ENCODE measurements around the gene DAAM1.

Gene DAAM1

DNA sequence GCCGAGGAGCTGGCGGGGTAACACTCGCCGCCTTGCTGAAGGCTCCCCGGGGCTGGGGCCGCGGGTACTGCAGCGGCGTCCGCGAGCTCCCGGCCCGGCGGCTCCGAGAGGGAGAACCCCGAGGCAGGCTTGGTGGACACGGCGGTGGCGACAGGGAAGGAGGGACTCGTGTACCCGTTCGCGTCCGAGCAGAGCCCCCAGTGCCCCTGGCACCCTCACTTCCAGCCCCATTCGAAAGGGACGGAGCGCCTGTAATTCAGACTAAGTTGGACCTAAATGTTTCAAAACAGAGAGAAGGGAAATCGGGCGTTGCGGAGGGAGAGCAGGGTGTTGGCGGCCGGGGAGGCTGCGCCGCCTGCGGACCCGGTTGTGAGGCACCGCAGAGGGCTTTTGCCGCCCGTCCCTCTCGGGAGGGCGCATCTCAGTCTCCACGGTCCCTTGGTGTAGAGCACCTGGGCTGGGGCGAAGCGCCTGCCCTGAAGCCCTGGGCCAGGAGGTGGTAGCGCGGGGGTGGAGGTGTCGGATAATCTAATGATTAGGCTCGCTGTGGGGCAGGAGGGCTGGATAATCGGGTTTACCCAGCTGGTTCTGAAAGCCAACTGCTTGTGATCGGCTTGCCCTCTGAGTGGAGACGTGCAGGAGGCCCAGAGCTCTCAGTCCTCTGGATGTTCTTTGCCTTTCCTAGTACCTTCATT, 771 bp downstream of the DAAM1 start:
- ChIA-PET POLR2A (interaction anchor here (0.6 to 1.2 kb wide), 2 partner anchors 24 to 240 kb away, joined by 3 to 5 read pairs; no protein-coding TSS in a partner anchor), CTCF (interaction anchor here (0.7 to 2.8 kb wide), 8 partner anchors 14 to 254 kb away, joined by 3 to 11 read pairs (median 6); no protein-coding TSS in a partner anchor)
- no peak for DNase-seq (ENCODE audit: low read depth, low spot score)
- peak overlapping the region; percentile 94 for H3K4me3 ChIP-seq (ENCODE audit: low read depth, low read length)
- TF ChIP-seq, protein P1, sequence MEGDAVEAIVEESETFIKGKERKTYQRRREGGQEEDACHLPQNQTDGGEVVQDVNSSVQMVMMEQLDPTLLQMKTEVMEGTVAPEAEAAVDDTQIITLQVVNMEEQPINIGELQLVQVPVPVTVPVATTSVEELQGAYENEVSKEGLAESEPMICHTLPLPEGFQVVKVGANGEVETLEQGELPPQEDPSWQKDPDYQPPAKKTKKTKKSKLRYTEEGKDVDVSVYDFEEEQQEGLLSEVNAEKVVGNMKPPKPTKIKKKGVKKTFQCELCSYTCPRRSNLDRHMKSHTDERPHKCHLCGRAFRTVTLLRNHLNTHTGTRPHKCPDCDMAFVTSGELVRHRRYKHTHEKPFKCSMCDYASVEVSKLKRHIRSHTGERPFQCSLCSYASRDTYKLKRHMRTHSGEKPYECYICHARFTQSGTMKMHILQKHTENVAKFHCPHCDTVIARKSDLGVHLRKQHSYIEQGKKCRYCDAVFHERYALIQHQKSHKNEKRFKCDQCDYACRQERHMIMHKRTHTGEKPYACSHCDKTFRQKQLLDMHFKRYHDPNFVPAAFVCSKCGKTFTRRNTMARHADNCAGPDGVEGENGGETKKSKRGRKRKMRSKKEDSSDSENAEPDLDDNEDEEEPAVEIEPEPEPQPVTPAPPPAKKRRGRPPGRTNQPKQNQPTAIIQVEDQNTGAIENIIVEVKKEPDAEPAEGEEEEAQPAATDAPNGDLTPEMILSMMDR (IDR thresholded peaks at IDR 0.05; ENCODE audit: insufficient read depth, low read length, missing control alignments) = no peak

DNA sequence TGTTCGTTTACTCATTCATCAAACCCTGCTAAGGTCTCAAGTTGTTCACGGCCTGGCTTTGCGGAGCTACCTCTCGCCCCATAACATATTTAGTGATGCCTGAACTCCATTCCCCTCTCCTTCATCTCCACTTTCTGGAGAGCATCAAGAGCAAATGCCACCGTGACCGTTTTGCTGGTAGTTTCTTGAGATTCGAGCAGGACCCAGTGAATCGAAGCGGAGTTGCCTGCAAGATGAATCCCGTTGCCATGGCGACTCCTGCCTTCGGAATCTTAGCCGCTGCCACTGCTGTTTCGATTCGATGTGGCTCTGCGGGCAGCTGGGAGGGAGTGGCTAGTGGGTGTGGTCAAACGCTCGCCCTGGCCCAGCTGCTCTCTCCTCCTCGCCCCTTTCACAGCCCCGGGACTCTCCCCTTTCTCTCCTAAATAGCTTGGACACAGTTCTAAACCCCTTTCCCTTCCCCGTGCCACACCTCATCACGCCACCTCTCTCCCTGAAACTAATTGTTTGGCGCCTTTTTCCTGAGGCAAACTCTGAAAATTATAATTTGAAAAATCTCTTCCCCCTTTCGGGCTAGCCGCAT, 1.4 kb downstream of the DAAM1 start:
- DNase-seq (ENCODE audit: low read depth, low spot score) = peak; percentile 45
- peak overlapping the region; percentile 94 for H3K4me3 ChIP-seq (ENCODE audit: low read depth, low read length)
- ChIA-PET CTCF (interaction anchor here (0.7 to 2.8 kb wide), 7 partner anchors 13 to 253 kb away, joined by 3 to 11 read pairs (median 6); no protein-coding TSS in a partner anchor), POLR2A (interaction anchor here (0.5 kb wide), 2 partner anchors 106 to 551 kb away, joined by 3 read pairs; no protein-coding TSS in a partner anchor)
- TF ChIP-seq, protein P1 (IDR thresholded peaks at IDR 0.05; ENCODE audit: insufficient read depth, low read length, missing control alignments) = no peak

DNA sequence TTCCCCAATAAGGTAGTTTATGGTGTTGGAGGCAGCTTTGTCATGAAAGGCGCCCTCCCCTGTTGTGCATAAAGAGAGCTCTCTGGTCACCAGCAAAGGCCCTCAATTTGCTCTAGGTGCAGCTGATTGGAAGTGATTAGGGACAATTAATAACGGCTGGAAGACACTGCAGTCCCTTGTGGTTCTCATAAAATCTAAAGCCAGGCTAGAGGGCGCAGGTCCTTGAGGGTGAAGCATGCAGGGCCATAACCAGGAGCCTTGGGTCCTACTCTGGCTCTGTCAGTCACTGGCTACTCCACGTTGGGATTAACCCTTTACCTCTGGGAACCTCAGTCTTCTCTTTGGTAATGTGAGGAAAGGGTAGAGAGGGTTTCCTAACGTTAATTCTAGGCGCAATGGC, 1.9 kb downstream of the DAAM1 start:
- POLR2A ChIA-PET = interaction anchor here (0.5 kb wide), 2 partner anchors 105 to 551 kb away, joined by 3 read pairs; no protein-coding TSS in a partner anchor
- H3K4me3 ChIP-seq (ENCODE audit: low read depth, low read length) = peak overlapping the region; percentile 94
- DNase-seq (ENCODE audit: low read depth, low spot score) = no peak
- CTCF ChIA-PET = interaction anchor here (1.5 to 2.8 kb wide), 5 partner anchors 12 to 253 kb away, joined by 3 to 11 read pairs (median 8); no protein-coding TSS in a partner anchor
- TF ChIP-seq, protein P1 (IDR thresholded peaks at IDR 0.05; ENCODE audit: insufficient read depth, low read length, missing control alignments) = no peak

DNA sequence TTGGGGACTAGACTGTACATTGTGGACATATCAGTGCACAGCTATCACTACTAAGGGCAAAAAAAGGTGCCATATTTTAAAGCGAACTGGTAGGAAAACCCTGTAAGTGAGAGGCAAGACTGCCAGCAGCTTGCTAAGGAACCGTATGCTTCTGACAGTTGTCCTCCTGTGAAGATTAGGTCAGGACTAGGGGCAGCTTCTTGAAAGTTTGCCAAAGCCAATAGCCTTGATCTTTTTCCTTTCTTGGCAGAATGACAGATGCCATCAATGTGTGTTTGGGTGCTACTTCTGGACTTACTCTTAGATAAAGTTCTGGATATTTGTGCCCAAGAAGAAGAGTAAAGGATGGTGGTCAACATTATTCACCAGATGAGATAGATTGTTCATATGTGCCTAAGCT, 7.4 kb downstream of the DAAM1 start:
- TF ChIP-seq, protein P1 (IDR thresholded peaks at IDR 0.05; ENCODE audit: insufficient read depth, low read length, missing control alignments) = no peak
- H3K4me3 ChIP-seq (ENCODE audit: low read depth, low read length) = no peak overlapping the region
- ChIA-PET POLR2A (interaction anchor here (0.7 kb wide), 1 partner anchor 42 kb away, joined by 3 read pairs; no protein-coding TSS in a partner anchor), CTCF (no interaction called here)
- DNase-seq (ENCODE audit: low read depth, low spot score) = no peak

DNA sequence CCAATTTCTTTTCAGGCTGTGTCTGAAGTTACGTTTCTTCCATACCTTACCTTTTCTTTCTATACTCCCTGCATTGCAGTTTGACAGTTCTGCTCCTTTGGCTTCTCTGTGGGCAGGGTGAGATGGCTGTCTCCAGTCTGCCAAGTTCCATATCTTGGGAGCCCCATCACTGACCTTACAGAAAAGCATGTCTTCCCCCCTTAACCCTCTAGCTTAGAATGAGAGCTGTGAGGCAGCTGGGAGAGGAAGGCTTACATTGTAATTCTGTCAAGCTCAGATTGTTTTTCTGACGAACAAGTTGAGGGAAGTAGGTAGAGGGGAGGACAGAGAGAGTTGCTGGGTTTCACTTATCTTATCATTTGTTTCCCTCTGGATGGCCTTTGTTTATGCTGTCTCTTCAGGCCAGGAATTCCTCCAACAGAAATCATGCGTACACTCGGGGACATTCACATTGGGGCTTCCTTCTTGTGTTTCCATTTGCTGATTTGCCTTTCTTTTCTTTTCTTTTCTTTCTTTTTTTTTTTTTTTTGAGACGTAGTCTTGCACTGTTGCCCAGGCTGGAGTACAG, 9.3 kb downstream of the DAAM1 start:
- no peak for DNase-seq (ENCODE audit: low read depth, low spot score)
- ChIA-PET POLR2A (no interaction called here), CTCF (no interaction called here)

More for the DNA sequence above, 9.3 kb downstream of the DAAM1 start:
- TF ChIP-seq, protein P1 (IDR thresholded peaks at IDR 0.05; ENCODE audit: insufficient read depth, low read length, missing control alignments) = no peak
- H3K4me3 ChIP-seq (ENCODE audit: low read depth, low read length) = no peak overlapping the region
